HTERT RPE-1 (cell line): Measurements from ENCODE around the gene MSH2.
"Not testable (repeated sequence)": the region's sequence is repeated elsewhere in the genome, so short reads cannot be mapped to it uniquely, and the experiment has no call there.

Experiments used
- in situ Hi-C: fragments of 300-500 bp; cut with MboI; formaldehyde crosslinking; loops from 4 replicates; pipeline ENCODE4 v1.14.3; 2020; ENCODE audit warnings: low sequenced_read_pairs

MSH2 gene

GRCh38 chr2:47471429-47472116 lies 68.6 kb downstream of the MSH2 start:
- in situ Hi-C loops = no loop called here

- in situ Hi-C loops = no loop called here
These were observed 76.9 kb downstream of the MSH2 start for GRCh38 chr2:47479863-47480262.

- in situ Hi-C loops = no loop called here
These were observed 80.2 kb downstream of the MSH2 start for GRCh38 chr2:47483191-47483590.

GRCh38 chr2:47484396-47484795 lies 81.4 kb downstream of the MSH2 start:
- in situ Hi-C loops = no loop called here

- in situ Hi-C loops = no loop called here
These were observed 82.2 kb downstream of the MSH2 start for GRCh38 chr2:47485177-47485576.

- in situ Hi-C loops = no loop called here
These were observed 82.9 kb downstream of the MSH2 start for GRCh38 chr2:47485751-47486300.

- in situ Hi-C loops = no loop called here
These were observed 84.0 kb downstream of the MSH2 start for GRCh38 chr2:47486841-47487497.

GRCh38 chr2:47487498-47487875 lies 84.5 kb downstream of the MSH2 start:
- in situ Hi-C loops = no loop called here

- in situ Hi-C loops = no loop called here
These were observed 86.1 kb downstream of the MSH2 start for GRCh38 chr2:47488870-47489584.

- in situ Hi-C loops = no loop called here
These were observed 87.5 kb downstream of the MSH2 start for GRCh38 chr2:47490406-47490805.

- in situ Hi-C loops = no loop called here
These were observed 90.5 kb downstream of the MSH2 start for GRCh38 chr2:47493317-47494035.

GRCh38 chr2:47494267-47495130 lies 91.5 kb downstream of the MSH2 start:
- in situ Hi-C loops = no loop called here

- in situ Hi-C loops = no loop called here
These were observed 95.0 kb downstream of the MSH2 start for GRCh38 chr2:47497843-47498460.

- in situ Hi-C loops = no loop called here
These were observed 96.1 kb downstream of the MSH2 start for GRCh38 chr2:47499093-47499492.

- in situ Hi-C loops = no loop called here
These were observed 96.8 kb downstream of the MSH2 start for GRCh38 chr2:47499621-47500309.

GRCh38 chr2:47501374-47502200 lies 98.6 kb downstream of the MSH2 start:
- in situ Hi-C loops = no loop called here

GRCh38 chr2:47502498-47502897 lies 99.5 kb downstream of the MSH2 start:
- in situ Hi-C loops = not testable (repeated sequence)

- in situ Hi-C loops = no loop called here
These were observed 100.6 kb downstream of the MSH2 start for GRCh38 chr2:47503481-47504070.
